Keratinocyte (primary cell): ENCODE measurements around the gene FUBP1. TPM values are rescaled to one million over a fixed set of nuclear protein-coding genes. Genes with fewer than 3 reads are reported as not detected.

Experiments used
- DNase-seq: peaks from one replicate; pipeline ENCODE4 v3.0.0-alpha.2; 2011; ENCODE audit warnings: low read depth, missing footprints, low spot score
- FAIRE-seq: peaks from 2 replicates; lab custom pipeline; 2011; peaks lifted over from hg19 to GRCh38; lab: Jason Lieb, UNC
- H2AFZ ChIP-seq: 2 replicates; pipeline ENCODE4 v1.6.0; 2012; ENCODE audit warnings: low read length, control low read depth, inconsistent platforms; ENCODE audit not compliant: control insufficient read depth
- H3K27ac ChIP-seq: 2 replicates; pipeline ENCODE4 v1.5.1; 2011; ENCODE audit warnings: low read length; ENCODE audit not compliant: control insufficient read depth, insufficient read depth
- H3K27me3 ChIP-seq: 3 replicates; pipeline ENCODE4 v1.6.0; 2011; ENCODE audit warnings: low read length; ENCODE audit not compliant: control insufficient read depth, insufficient read depth; ENCODE audit errors: extremely low read depth
- H3K36me3 ChIP-seq, 2 experiments: 2 replicates in 1 of 2; 3 replicates in 1 of 2; pipeline ENCODE4 v1.5.1; 2011; ENCODE audit warnings: low read length in 2 of 2, mild to moderate bottlenecking in 1 of 2; ENCODE audit not compliant: control insufficient read depth in 2 of 2, insufficient read depth in 2 of 2; ENCODE audit errors: extremely low read depth in 1 of 2
- H3K4me1 ChIP-seq: 3 replicates; pipeline ENCODE4 v1.5.1; 2011; ENCODE audit warnings: low read length; ENCODE audit not compliant: control insufficient read depth, insufficient read depth; ENCODE audit errors: extremely low read depth
- H3K4me2 ChIP-seq: 3 replicates; pipeline ENCODE4 v1.6.0; 2011; ENCODE audit warnings: low read depth, low read length; ENCODE audit not compliant: control insufficient read depth, insufficient read depth; ENCODE audit errors: extremely low read depth
- H3K4me3 ChIP-seq, 3 experiments: fragments of 200-600 bp in 1 of 3; sonication (generic) in 1 of 3; 2 replicates in 2 of 3; 3 replicates in 1 of 3; pipeline ENCODE4 v1.5.1; 2011 to 2016; ENCODE audit warnings: low read length in 3 of 3, mild to moderate bottlenecking in 3 of 3, control low read depth in 2 of 3, inconsistent platforms in 1 of 3, low read depth in 1 of 3, mixed read lengths in 1 of 3, mixed run types in 1 of 3, moderate library complexity in 1 of 3; ENCODE audit not compliant: control insufficient read depth in 2 of 3, insufficient read depth in 2 of 3; ENCODE audit errors: extremely low read depth in 1 of 3
- H3K79me2 ChIP-seq: 2 replicates; pipeline ENCODE4 v1.6.0; 2012; ENCODE audit warnings: low read length; ENCODE audit not compliant: control insufficient read depth, insufficient read depth
- H3K9ac ChIP-seq: 3 replicates; pipeline ENCODE4 v1.6.0; 2011; ENCODE audit warnings: low read length; ENCODE audit not compliant: control insufficient read depth, insufficient read depth; ENCODE audit errors: extremely low read depth
- H3K9me1 ChIP-seq: 3 replicates; pipeline ENCODE4 v1.6.0; 2011; ENCODE audit warnings: low read length; ENCODE audit not compliant: control insufficient read depth, insufficient read depth; ENCODE audit errors: extremely low read depth
- H3K9me3 ChIP-seq: 2 replicates; pipeline ENCODE4 v1.5.1; 2012; ENCODE audit warnings: low read depth, low read length; ENCODE audit not compliant: control insufficient read depth
- H4K20me1 ChIP-seq: 3 replicates; pipeline ENCODE4 v1.6.0; 2011; ENCODE audit warnings: low read length; ENCODE audit not compliant: control insufficient read depth, insufficient read depth; ENCODE audit errors: extremely low read depth
- EZH2 ChIP-seq: IDR thresholded peaks from one replicate; pipeline ENCODE4 v1.6.1; 2012; ENCODE audit warnings: inconsistent platforms, mild to moderate bottlenecking, low read length, moderate library complexity
- dilution Hi-C: fragments of 300-500 bp; cut with MboI; formaldehyde crosslinking; loops from one replicate; pipeline ENCODE4 v1.7.0; 2020; ENCODE audit warnings: low sequenced_read_pairs; ENCODE audit not compliant: extremely low pct_ligation_motif_present
- polyA plus RNA-seq, 5 experiments: library from polyadenylated mRNA; depleted of rRNA in 3 of 5; stranded (reverse) in 3 of 5; stranded (forward) in 1 of 5; unstranded in 1 of 5; fragments of >200 nt; gene quantifications; 1 replicate in 1 of 5; 2 replicates in 3 of 5; 3 replicates in 1 of 5; pipeline versions ENCODE4 v1.2.1 to v1.2.3, GENCODE V29; 2011 to 2012; ENCODE audit warnings: missing spikeins in 2 of 5, low read depth in 1 of 5, low replicate concordance in 1 of 5
- TF ChIP-seq, protein P1 (sequence below), 3 experiments: IDR thresholded peaks in 1 of 3; conservative IDR thresholded peaks in 1 of 3; optimal IDR thresholded peaks in 1 of 3; 2 replicates in 2 of 3; 3 replicates in 1 of 3; pipeline versions ENCODE3 to v1.5.1; 2011; ENCODE audit warnings: low read length in 3 of 3, mild to moderate bottlenecking in 3 of 3, moderate library complexity in 2 of 3, control low read depth in 1 of 3, inconsistent platforms in 1 of 3; ENCODE audit not compliant: insufficient read depth in 2 of 3; ENCODE audit errors: extremely low read depth in 1 of 3

The FUBP1 gene
- polyA plus RNA-seq, 1 donor (not counting 4 experiments of a cell fraction or from before 2014, with no cell fraction given) = 137 TPM

DNA sequence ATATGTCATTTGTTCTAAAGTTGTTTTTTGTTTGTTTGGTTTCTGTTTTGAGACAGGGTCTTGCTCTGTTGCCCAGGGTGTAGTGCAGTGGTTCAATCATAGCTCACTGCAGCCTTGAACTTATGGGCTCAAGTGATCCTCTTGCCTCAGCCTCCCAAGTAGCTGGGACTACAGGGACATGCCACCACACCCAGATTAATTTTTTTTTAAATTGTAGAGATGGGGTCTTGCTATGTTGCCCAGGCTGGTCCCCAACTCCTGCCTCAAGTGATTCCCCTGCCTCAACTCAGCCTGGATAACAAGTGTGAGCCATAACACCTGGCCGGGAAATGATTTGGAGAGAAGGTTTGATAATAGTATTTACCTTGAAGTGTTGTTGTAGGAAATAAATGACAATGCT is 72.2 kb downstream of the FUBP1 start:
- no peak for DNase-seq
- H2AFZ ChIP-seq = no peak overlapping the region
- H3K4me1 ChIP-seq = no peaks in the 10 kb centered on the region
- no peaks in the 10 kb centered on the region for H3K79me2 ChIP-seq
- no peaks in the 10 kb centered on the region for H3K36me3 ChIP-seq
- no peak overlapping the region for H3K27ac ChIP-seq
- no peaks in the 10 kb centered on the region for H3K9me3 ChIP-seq
- no peaks in the 10 kb centered on the region for H4K20me1 ChIP-seq
- no peak overlapping the region for H3K4me3 ChIP-seq
- dilution Hi-C loops = no loop called here
- H3K9ac ChIP-seq = no peak overlapping the region
- TF ChIP-seq, protein P1, sequence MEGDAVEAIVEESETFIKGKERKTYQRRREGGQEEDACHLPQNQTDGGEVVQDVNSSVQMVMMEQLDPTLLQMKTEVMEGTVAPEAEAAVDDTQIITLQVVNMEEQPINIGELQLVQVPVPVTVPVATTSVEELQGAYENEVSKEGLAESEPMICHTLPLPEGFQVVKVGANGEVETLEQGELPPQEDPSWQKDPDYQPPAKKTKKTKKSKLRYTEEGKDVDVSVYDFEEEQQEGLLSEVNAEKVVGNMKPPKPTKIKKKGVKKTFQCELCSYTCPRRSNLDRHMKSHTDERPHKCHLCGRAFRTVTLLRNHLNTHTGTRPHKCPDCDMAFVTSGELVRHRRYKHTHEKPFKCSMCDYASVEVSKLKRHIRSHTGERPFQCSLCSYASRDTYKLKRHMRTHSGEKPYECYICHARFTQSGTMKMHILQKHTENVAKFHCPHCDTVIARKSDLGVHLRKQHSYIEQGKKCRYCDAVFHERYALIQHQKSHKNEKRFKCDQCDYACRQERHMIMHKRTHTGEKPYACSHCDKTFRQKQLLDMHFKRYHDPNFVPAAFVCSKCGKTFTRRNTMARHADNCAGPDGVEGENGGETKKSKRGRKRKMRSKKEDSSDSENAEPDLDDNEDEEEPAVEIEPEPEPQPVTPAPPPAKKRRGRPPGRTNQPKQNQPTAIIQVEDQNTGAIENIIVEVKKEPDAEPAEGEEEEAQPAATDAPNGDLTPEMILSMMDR (optimal IDR thresholded peaks at IDR 0.05 in 1 of 3, IDR thresholded peaks at IDR 0.05 in 1 of 3, conservative IDR thresholded peaks at IDR 0.05 in 1 of 3; ENCODE audit: extremely low read depth in 1 of 3, insufficient read depth in 2 of 3, low read length in 3 of 3) = no peak
- no peak for TF ChIP-seq EZH2
- no peak for FAIRE-seq
- no peak overlapping the region for H3K4me2 ChIP-seq
- H3K27me3 ChIP-seq = no peaks in the 10 kb centered on the region
- H3K9me1 ChIP-seq = no peaks in the 10 kb centered on the region

GRCh38 chr1:77906019-77906545 is 72.8 kb downstream of the FUBP1 start:
- no peak for FAIRE-seq
- H3K36me3 ChIP-seq = no peaks in the 10 kb centered on the region
- H3K9me3 ChIP-seq = no peaks in the 10 kb centered on the region
- TF ChIP-seq, protein P1 (optimal IDR thresholded peaks at IDR 0.05 in 1 of 3, IDR thresholded peaks at IDR 0.05 in 1 of 3, conservative IDR thresholded peaks at IDR 0.05 in 1 of 3; ENCODE audit: extremely low read depth in 1 of 3, insufficient read depth in 2 of 3, low read length in 3 of 3) = no peak
- no peak for TF ChIP-seq EZH2
- no peak overlapping the region for H3K27ac ChIP-seq
- H2AFZ ChIP-seq = no peak overlapping the region
- no peak overlapping the region for H3K9ac ChIP-seq
- H3K9me1 ChIP-seq = no peaks in the 10 kb centered on the region
- H4K20me1 ChIP-seq = no peaks in the 10 kb centered on the region
- dilution Hi-C loops = no loop called here
- H3K27me3 ChIP-seq = no peaks in the 10 kb centered on the region
- H3K4me2 ChIP-seq = no peak overlapping the region
- H3K4me3 ChIP-seq = no peak overlapping the region
- H3K4me1 ChIP-seq = no peaks in the 10 kb centered on the region
- DNase-seq = no peak
- H3K79me2 ChIP-seq = no peaks in the 10 kb centered on the region
